Measurements from ENCODE around the gene TMEM158.

- TF ChIP-seq ATF3 (IDR thresholded peaks at IDR 0.05) (no peak), CTCF (IDR thresholded peaks at IDR 0.05; ENCODE audit: low read depth, low read length, missing input control) (no peak), YY1 (IDR thresholded peaks at IDR 0.05) (no peak), ZBTB33 (IDR thresholded peaks at IDR 0.05) (no peak), REST (IDR thresholded peaks at IDR 0.05) (no peak), FOXA1 (IDR thresholded peaks at IDR 0.05) (no peak), EGR1 (IDR thresholded peaks at IDR 0.05; ENCODE audit: low read depth in 2 of 2) (no peak), MAX (IDR thresholded peaks at IDR 0.05) (no peak)
These were observed 41.0 kb upstream of the TMEM158 start for GRCh38 chr3:45267097-45267496.
